NCI-H510A (cell line): Measurements from ENCODE around the gene SLC13A3.
A peak's percentile ranks its signal among the peaks of the same experiment; 100 is the strongest.

Experiments used
- DNase-seq: peaks from one replicate; lab custom pipeline; 2025; lab: John Stamatoyannopoulos, UW

SLC13A3 gene

GRCh38 chr20:46539113-46539512 is 112.1 kb downstream of the SLC13A3 start:
- DNase-seq, result no peak

- DNase-seq, result no peak
Observed at GRCh38 chr20:46530640-46531039, 120.6 kb downstream of the SLC13A3 start.

GRCh38 chr20:46523696-46524328 is 127.4 kb downstream of the SLC13A3 start:
- no peak for DNase-seq

- no peak for DNase-seq
Observed at GRCh38 chr20:46523108-46523507, 128.2 kb downstream of the SLC13A3 start.

- peak; percentile 40 for DNase-seq
Observed at GRCh38 chr20:46520976-46521579, 130.2 kb downstream of the SLC13A3 start.

GRCh38 chr20:46520540-46520939 is 130.7 kb downstream of the SLC13A3 start:
- DNase-seq, result no peak

- DNase-seq, result no peak
Observed at GRCh38 chr20:46519471-46520068, 131.7 kb downstream of the SLC13A3 start.

- peak; percentile 83 for DNase-seq
Observed at GRCh38 chr20:46512943-46513844, 138.1 kb downstream of the SLC13A3 start, which contains the start of gene ZNF334. TSS of gene ZNF334 (minus strand) at chr20:46513559. CDS start at chr20:46512102, 1,457 bp downstream.

- DNase-seq, result no peak
Observed at GRCh38 chr20:46509523-46509922, 141.7 kb downstream of the SLC13A3 start.
